HG02943 (cell line): ENCODE data around the gene SLC17A5.
A peak's percentile ranks its signal among the peaks of the same experiment; 100 is the strongest.

Experiments
- ATAC-seq: cut with Tn5 transposase; IDR thresholded peaks from one replicate; pipeline ENCODE4 v1.9.1; 2021; ENCODE audit warnings: mild to moderate bottlenecking, low read depth, moderate library complexity; ENCODE audit not compliant: unreplicated experiment

The SLC17A5 gene

GRCh38 chr6:73666393-73666792 is 12.6 kb upstream of the SLC17A5 start:
- no peak for ATAC-seq

DNA sequence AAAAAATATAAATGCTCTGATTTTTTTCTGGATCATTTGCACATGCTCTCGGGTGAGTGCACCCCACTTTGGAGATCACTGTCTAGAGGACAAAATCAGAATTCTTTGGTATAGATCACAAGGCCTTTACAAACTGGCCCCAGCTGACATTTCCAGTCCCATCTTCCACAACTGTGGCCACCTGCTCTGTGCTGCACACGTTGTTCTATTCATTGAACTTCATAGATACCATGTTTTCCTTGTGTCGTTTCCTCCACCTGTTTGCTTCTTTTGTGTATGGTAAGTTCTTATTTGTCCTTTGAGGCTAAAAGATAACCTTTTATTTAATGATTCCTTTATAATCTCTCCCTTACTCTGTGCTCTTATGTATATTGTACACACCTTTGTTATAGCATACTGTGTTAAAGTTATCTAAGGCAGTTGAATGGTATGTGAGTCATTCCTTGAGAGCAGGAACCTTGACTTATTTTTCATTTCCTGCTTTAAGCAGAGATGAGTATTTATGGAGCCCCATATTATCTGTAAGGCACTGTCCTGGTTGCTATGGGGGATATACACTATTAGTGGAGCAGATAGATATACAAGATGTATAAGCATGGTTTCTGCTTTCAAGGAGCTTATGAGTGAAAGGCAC is 12.0 kb upstream of the SLC17A5 start:
- no peak for ATAC-seq

DNA sequence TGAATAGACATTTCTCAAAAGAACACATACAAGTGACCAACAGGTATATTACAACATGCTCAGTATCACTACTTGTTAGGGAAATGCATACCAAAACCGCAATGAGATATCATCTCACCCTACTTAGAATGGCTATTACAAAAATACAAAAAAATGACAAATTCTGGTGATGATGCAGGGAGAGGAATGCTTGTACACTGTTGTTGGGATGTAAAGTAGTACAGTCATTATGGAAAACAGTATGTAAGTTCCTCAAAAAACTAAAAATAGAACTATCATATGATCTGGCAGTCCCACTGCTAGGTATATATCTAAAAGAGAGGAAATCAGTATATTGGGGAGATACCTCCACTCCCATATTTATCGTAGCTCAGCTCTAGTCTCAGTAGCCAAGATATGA is 10.9 kb upstream of the SLC17A5 start:
- ATAC-seq = no peak

- no peak for ATAC-seq
These were observed 3.4 kb upstream of the SLC17A5 start for GRCh38 chr6:73657201-73657600.

DNA sequence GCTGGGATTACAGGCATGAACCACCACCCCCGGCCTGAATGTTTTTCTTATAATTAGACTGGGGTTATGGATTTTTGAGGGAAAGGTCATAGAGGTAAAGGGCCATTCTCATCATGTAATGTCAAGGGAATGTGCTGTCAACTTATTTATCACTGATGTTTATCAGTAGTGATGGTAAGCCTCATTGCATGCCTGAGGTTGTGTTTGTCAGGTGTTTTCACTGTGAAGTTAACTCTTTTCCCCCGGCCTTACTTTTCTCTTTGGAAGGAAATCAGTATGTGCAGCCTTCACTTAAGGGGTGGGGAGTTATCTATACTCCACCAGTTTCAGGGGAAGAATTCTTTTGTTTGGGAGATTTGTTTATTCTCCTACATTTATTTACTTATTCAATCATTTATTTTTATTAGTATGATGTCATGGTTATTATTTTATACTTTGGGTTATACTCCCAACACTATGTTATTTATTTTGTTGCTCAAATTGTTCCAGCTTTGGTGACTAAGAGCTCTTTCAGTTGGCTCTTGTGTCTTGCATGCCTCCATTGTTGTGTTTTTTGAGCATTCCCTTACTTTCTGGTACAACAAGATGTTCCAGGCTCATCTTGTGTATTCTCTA is 2.8 kb upstream of the SLC17A5 start:
- no peak for ATAC-seq

DNA sequence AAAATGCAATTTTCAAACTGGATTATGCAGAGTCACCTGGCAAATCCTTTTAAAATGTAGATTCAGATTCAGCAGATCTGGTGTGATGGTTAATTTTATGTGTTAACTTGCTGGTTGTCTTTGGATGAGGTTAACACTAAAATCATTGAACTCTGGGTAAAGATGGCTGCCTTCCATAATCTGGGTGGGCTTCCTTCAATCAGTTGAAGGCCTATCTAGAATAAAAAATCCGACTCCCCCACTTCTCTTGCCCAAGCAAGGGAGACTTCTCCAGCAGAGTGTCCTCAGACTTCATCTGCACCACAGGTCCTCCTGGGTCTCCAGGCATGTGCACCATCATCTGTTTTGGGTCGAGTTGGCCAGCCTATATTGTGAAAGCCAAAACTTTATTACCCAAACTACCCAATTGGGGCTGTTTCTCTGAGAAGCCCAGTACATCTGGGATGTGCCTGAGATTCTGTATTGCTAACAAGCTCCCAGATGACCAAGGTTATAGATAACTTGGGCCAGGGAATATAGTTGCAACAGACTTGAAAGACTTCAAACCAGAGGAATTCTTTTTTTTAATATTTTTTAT is 1.6 kb upstream of the SLC17A5 start:
- no peak for ATAC-seq

DNA sequence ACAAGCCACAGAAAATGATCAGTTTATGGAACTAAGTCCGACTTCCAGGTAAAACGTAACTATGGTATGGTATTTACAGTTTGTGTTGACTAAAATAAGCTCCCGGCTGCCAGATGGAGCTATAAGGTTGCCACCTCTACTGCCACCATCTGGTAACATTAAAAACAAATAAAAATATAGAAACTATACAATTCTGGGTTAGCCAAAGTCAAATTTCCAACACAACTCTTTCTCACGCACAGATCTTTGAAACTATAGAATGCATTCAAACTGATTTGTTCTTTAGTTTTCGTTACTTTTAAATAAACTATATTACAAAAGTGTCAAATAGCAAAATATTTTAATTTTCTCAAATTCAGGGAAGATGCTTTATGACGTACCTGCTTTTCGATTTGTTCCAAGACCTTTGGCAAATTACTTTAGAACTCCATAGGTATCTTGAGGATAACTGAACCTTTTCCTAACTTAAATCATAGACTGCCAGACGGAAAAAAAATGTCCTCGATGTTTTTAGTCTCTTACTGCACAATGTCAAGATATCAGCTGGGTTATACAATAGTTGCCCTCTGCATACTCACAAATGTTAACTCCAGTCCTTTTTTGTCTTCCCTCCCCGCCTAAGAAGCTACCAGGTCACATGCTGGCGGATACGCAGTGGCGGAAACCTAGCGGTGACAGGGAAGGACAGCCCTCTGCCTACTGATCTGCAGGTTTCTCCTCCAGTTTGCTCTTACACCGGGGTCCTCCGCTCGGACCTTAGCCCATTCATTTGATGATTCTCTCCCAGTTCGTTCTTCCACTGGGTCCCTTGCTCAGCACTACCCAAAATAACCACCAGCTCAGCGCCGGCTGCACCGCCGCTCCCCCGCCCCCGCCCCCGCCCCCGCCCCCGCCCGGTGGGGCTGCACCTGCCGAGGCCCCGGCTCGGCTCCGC is 888 bp downstream of the SLC17A5 start:
- peak; percentile 45 for ATAC-seq

GRCh38 chr6:73649783-73650182 is 4.0 kb downstream of the SLC17A5 start:
- no peak for ATAC-seq

DNA sequence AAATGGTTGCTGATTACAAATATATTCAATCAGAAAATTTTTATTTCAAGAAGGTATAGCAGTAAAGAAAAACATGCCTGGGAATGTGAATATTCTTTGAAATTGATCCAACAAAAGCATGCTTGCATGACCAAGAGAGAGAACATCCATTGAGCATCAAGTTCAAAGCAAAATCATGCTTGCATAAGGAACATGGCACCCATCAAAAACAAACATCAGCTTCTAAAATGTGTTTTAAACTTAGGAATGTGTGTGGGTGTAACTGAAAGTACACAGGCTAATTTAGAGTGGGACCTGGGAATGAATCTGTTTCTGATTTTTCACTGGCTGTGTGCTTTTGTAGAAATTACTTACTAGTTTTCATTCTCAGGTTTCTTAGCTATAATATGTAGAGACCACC is 5.6 kb downstream of the SLC17A5 start:
- ATAC-seq = no peak

DNA sequence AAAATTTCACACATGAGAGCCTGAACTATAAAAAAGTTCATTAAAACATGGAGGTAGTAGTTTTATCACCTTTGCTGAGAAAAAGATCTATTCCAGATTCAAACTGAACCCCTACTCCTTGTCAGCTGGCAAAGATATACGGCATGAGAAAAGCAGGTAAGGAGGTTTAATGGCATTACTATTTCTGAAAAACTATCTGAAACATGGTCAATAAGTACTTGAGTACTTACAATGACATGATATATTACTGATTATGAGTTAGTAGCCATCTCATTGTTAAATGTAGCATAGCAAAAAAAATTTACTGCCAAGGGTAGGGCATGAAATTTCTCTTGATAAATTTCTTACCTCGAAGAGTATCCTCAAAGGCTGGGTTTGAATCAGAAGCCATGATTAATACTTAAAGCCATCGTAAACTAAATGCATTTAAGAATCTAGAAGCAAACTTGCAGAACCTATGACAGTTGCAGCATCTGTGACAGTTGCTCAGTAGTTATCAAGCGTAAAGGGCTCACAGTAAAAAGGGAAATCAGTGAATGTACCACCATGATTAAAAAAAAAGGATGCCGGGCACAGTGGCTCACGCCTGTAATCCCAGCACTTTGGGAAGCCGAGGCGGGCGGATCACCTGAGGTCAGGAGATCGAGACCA is 8.7 kb downstream of the SLC17A5 start:
- no peak for ATAC-seq

DNA sequence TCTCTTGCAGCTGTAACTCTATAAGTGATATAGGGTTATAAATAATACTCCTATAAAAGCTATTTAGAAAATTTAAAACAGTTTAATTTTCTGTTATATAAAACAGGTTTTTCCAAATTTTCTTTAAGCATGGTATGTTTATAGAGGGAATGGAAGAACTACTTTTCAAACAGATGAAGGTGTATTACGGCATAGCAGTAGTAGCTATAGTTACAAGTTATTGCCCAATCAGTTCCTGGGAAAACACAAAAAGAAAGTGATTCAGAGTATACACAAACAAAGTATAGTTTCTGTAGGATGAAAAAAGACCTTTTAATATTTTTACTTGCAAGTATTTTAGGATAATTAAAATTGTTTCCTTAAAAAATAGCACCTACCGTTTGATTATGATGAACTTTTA is 9.8 kb downstream of the SLC17A5 start:
- ATAC-seq = no peak

DNA sequence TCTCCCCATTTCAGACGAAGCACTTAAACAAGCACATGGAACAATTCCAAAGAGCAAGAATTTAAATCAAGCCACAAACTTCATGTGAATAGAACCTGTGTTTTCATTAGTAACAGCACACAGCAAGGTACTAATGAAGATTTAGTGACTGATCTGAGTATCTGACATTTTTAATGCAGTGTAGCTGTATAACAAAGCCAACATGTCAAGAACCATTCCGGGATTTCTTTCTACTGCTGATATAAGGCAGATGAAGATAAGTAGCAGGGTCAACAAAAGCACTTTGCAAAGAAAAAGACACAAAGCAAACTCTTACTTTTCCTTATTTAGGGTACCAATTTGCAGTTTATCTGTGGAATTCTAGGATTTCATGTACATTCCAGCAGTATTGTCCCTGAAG is 11.3 kb downstream of the SLC17A5 start:
- ATAC-seq = no peak

GRCh38 chr6:73640179-73640750 is 13.5 kb downstream of the SLC17A5 start:
- ATAC-seq = no peak

DNA sequence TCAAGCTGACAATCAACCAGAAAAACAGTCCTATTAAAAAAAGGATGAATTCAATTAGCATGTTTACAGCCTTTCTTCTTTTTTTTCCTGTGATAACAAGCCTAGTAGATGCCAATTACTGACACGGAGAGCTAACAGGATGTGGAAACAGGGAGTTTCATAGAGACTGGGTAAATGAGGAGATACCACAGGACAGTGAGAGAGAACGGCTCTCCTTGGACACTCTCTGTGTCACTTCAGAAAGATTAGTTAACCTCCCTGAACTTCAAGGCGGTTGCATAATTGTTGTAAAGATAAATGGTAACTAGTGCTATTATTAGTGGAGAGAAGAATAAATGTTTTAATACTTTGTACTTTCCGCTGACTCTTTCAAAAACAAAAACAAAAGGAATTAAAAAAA is 14.8 kb downstream of the SLC17A5 start:
- ATAC-seq = no peak

- no peak for ATAC-seq
These were observed 16.4 kb downstream of the SLC17A5 start for GRCh38 chr6:73637404-73637803.

- ATAC-seq = no peak
These were observed 17.7 kb downstream of the SLC17A5 start for GRCh38 chr6:73636048-73636447.

DNA sequence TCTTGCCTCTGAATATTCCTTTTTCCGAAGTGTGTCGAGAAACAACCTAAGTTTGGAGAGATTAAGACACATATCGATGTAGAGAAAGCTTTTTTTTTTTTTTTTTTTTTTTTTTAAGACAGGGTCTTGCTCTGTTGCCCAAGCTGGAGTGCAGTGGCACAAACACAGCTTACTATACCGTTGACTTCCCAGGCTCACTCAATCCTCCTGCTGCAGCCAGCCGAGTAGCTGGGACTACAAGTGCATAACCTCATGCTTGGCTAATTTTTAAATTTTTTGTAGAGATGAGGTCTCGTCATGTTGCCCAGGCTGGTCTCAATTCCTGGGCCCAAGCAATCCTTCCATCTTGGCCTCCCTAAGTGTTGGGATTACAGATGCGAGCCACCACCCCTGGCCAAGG is 21.4 kb downstream of the SLC17A5 start:
- ATAC-seq = no peak

DNA sequence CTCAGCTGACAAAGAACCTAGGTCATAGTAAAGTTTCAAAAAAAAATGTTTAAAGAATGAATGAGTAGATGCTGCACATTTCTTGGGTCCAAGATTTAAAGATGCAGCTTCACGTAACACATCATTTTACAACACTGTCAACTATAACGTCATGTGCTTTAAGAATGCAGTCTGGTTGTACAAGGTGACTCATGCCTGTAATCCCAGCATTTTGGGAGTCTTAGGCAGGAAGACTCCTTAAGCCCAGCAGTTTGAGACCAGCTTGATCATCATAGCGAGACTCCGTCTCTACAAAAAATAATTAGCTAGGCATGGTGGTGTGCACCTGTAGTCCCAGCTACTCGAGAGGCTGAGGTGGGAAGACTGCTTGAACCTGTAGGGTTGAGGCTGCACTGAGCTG is 21.9 kb downstream of the SLC17A5 start:
- no peak for ATAC-seq

DNA sequence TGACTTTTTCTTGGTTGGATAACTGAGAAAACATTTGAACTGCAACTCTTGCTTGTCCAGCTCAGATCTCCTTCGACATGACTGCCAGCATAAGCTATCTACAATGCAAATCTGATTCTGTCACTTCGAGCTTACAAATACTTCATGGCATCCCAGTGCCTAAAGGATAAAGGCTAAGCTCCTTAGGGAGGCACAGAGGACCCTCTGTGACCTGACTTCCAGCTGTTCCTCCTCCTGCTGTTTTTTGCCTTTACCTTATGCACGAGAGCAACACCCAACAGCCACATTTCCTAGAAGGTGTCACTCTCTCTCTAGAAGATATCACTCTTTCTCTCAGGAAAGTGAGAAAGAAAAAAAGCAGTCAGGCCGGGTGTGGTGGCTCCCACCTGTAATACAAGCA is 23.4 kb downstream of the SLC17A5 start:
- no peak for ATAC-seq

DNA sequence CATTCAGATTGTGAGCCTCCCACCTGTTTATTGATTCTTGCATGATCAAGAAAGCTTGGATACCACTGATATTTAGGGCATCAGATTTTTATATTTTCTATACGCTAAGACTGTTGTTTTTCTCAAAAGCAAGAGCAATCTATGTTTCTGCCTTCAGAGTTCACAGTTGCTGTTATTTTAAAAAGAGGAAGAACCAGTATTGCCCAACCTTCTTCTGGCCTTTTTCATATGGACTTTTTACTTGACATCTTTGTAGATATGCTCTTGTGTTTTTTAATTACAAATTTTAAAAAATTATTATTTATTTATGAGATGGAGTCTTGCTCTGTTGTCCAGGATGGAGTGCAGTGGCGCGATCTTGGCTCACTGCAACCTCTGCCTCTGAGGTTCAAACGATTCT is 28.9 kb downstream of the SLC17A5 start:
- no peak for ATAC-seq
